Vagina (tissue), 2 donors: ENCODE measurements around the gene FXYD3. TPM values are rescaled to one million over a fixed set of nuclear protein-coding genes. Genes with fewer than 3 reads are reported as not detected.

Experiments used
- DNase-seq, 2 donors: peaks; one replicate each; pipeline ENCODE4 v3.0.0-alpha.2; 2017; ENCODE audit errors: extremely low spot score in 2 of 2
- H3K27ac ChIP-seq: fragments of 200-600 bp; sonication (generic); one replicate; pipeline ENCODE4 v1.5.1; 2019
- H3K27me3 ChIP-seq: fragments of 200-600 bp; sonication (generic); one replicate; pipeline ENCODE4 v1.5.1; 2019
- H3K36me3 ChIP-seq, 2 donors: fragments of 200-600 bp; sonication (generic); one replicate each; pipeline ENCODE4 v1.5.1; 2017 to 2019
- H3K4me1 ChIP-seq: fragments of 200-600 bp; sonication (generic); one replicate; pipeline ENCODE4 v1.5.1; 2019
- H3K4me3 ChIP-seq, 2 donors: fragments of 200-600 bp; sonication (generic); 1 replicate in 1 of 2; 2 replicates in 1 of 2; pipeline ENCODE4 v1.5.1; 2016 to 2019
- H3K9me3 ChIP-seq: fragments of 200-600 bp; sonication (generic); one replicate; pipeline ENCODE4 v1.5.1; 2019
- CTCF ChIP-seq, 3 experiments: fragments of 450-650 bp in 2 of 3; fragments of 200-600 bp in 1 of 3; sonication (generic) in 1 of 3; IDR thresholded peaks; one replicate each; pipeline ENCODE4 v1.5.1; 2017 to 2019; ENCODE audit warnings: antibody characterized with exemption in 3 of 3, mild to moderate bottlenecking in 2 of 3, moderate library complexity in 2 of 3
- POLR2A ChIP-seq, 2 donors: fragments of 450-650 bp; IDR thresholded peaks; one replicate each; pipeline ENCODE4 v1.6.1; 2017; ENCODE audit warnings: antibody characterized with exemption in 2 of 2, mild to moderate bottlenecking in 2 of 2, moderate library complexity in 2 of 2
- POLR2AphosphoS5 ChIP-seq, 2 donors: sonication (generic); formaldehyde crosslinking; IDR thresholded peaks; one replicate each; pipeline ENCODE4 v1.9.0; 2017; ENCODE audit warnings: antibody characterized with exemption in 2 of 2, mild to moderate bottlenecking in 2 of 2, low read depth in 1 of 2; ENCODE audit not compliant: insufficient read depth in 1 of 2
- intact Hi-C: fragments of 100-400 bp; cut with DNase I; formaldehyde crosslinking; loops from one replicate; pipeline ENCODE4 v1.15.1; 2023
- total RNA-seq: library from RNA; depleted of rRNA; stranded (reverse); fragments of >200 nt; gene quantifications from one replicate; pipeline ENCODE4 v1.2.3, GENCODE V29; 2016

Gene FXYD3
- total RNA-seq, 1 donor from 2014 or later = 788 TPM

GRCh38 chr19:35095667-35096368 is 19.8 kb upstream of the FXYD3 start:
- no peaks in the 10 kb centered on the region for H3K9me3 ChIP-seq
- no peak for TF ChIP-seq POLR2AphosphoS5 (IDR thresholded peaks at IDR 0.05; ENCODE audit: insufficient read depth in 1 of 2, low read depth in 1 of 2)
- TF ChIP-seq POLR2A (IDR thresholded peaks at IDR 0.05) = no peak
- no peak for TF ChIP-seq CTCF (IDR thresholded peaks at IDR 0.05)
- peak overlapping the region; percentile 56 for H3K27ac ChIP-seq
- intact Hi-C loops = no loop called here
- H3K36me3 ChIP-seq = no peaks in the 10 kb centered on the region
- H3K4me1 ChIP-seq = peaks cover 3% of the 10 kb centered on the region
- no peak for DNase-seq
- H3K4me3 ChIP-seq = no peak overlapping the region
- no peaks in the 10 kb centered on the region for H3K27me3 ChIP-seq

- no peak for DNase-seq
- no peaks in the 10 kb centered on the region for H3K4me1 ChIP-seq
- H3K27ac ChIP-seq = no peak overlapping the region
Measured at GRCh38 chr19:35098413-35099049, 17.1 kb upstream of the FXYD3 start.

GRCh38 chr19:35099155-35099896 is 16.3 kb upstream of the FXYD3 start:
- Histone ChIP-seq H3K36me3 (no peaks in the 10 kb centered on the region), H3K27ac (no peak overlapping the region), H3K27me3 (no peaks in the 10 kb centered on the region), H3K4me1 (no peaks in the 10 kb centered on the region), H3K9me3 (no peaks in the 10 kb centered on the region), H3K4me3 (no peak overlapping the region)
- DNase-seq = no peak
- TF ChIP-seq CTCF (IDR thresholded peaks at IDR 0.05) (no peak), POLR2AphosphoS5 (IDR thresholded peaks at IDR 0.05; ENCODE audit: insufficient read depth in 1 of 2, low read depth in 1 of 2) (no peak), POLR2A (IDR thresholded peaks at IDR 0.05) (no peak)
- intact Hi-C loops = no loop called here

More at GRCh38 chr19:35098413-35099049, 17.1 kb upstream of the FXYD3 start:
- Histone ChIP-seq H3K27me3 (no peaks in the 10 kb centered on the region), H3K9me3 (no peaks in the 10 kb centered on the region), H3K36me3 (no peaks in the 10 kb centered on the region), H3K4me3 (no peak overlapping the region)
- intact Hi-C loops = no loop called here
- TF ChIP-seq POLR2AphosphoS5 (IDR thresholded peaks at IDR 0.05; ENCODE audit: insufficient read depth in 1 of 2, low read depth in 1 of 2) = no peak
- no peak for TF ChIP-seq CTCF (IDR thresholded peaks at IDR 0.05)
- TF ChIP-seq POLR2A (IDR thresholded peaks at IDR 0.05) = no peak

- no peak overlapping the region for H3K27ac ChIP-seq
- TF ChIP-seq POLR2A (IDR thresholded peaks at IDR 0.05) = no peak
- no peak for TF ChIP-seq CTCF (IDR thresholded peaks at IDR 0.05)
- TF ChIP-seq POLR2AphosphoS5 (IDR thresholded peaks at IDR 0.05; ENCODE audit: insufficient read depth in 1 of 2, low read depth in 1 of 2) = no peak
- H3K27me3 ChIP-seq = no peaks in the 10 kb centered on the region
- intact Hi-C loops = no loop called here
- DNase-seq = no peak
- no peaks in the 10 kb centered on the region for H3K9me3 ChIP-seq
- H3K4me3 ChIP-seq = no peak overlapping the region
- H3K4me1 ChIP-seq = no peaks in the 10 kb centered on the region
- no peaks in the 10 kb centered on the region for H3K36me3 ChIP-seq
Measured at GRCh38 chr19:35099897-35100275, 15.7 kb upstream of the FXYD3 start.
